ENCODE results near the gene CRYM. TPM values are rescaled to one million over a fixed set of nuclear protein-coding genes. Genes with fewer than 3 reads are reported as not detected.

CRYM gene
- total and polyA plus RNA-seq, 2 experiments from 2014 or later: not detected

DNA sequence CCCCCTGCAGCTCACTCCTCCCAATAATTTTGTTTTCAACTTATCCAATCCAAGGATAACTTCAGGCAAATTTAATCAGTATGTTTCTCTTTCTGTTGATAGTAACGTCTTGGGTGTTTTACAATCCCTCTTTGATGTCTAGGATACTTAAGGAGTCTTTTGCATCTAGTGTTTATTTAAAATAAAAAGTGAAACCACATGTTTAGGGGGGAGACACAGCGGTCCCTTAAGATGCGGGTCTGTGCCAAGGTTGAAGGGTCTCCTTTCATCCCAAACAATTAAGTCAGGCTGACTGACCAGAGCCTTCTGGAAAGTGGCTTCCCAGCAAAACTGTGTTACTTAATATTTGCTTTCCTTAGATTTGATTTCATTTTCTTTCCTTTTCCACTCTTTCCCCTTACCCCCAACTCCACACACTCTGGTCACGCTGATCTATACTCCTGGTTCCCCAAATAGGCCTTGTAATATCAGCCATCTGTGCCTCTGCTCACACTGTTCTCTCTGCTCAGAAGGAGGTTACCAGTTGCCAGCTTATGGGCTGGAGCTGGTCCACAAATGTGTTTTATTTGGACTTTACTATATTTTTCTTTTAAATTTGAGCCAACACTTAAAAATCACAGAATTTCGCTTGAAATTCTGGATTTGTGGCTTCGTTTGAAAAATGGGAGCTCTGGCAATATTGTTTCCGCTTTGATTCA is 33.4 kb downstream of the CRYM start:
- no peak for DNase-seq (ENCODE audit: low read depth in 1 of 2, low spot score in 1 of 2)
- no peaks in the 10 kb centered on the region for H3K9me3 ChIP-seq (ENCODE audit: low read depth)
- no peak overlapping the region for H3K4me3 ChIP-seq
- H3K27me3 ChIP-seq: no peaks in the 10 kb centered on the region
- TF ChIP-seq CTCF (IDR thresholded peaks at IDR 0.05; ENCODE audit: low read depth, low read length): no peak
- H3K4me1 ChIP-seq (ENCODE audit: low read depth): no peaks in the 10 kb centered on the region
- H3K36me3 ChIP-seq: no peaks in the 10 kb centered on the region
- no peak overlapping the region for H3K27ac ChIP-seq

DNA sequence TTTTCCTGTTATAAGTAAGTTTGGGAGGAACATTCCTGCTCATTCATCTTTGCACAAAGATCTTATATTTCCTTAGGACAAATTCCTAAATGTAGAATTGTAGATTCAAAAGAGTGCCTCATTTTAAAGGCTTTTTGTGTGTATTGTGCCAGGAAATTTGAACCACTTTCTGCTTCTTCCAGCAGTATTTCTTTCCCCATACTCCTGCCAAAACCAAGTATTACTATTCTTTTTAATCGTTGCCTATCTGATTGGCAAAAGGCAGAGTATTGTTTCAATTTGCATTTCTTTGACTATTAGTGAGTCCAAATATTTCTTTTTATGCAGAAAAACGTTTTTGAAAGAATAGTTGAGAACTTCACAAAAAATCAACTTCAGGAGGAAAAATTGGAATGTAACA is 35.3 kb downstream of the CRYM start:
- peak in 1 of 2 donors; percentile 46 for DNase-seq (ENCODE audit: low read depth in 1 of 2, low spot score in 1 of 2)
- Histone ChIP-seq H3K27ac (no peak overlapping the region), H3K4me1 (ENCODE audit: low read depth) (no peaks in the 10 kb centered on the region), H3K27me3 (no peaks in the 10 kb centered on the region), H3K4me3 (no peak overlapping the region), H3K36me3 (no peaks in the 10 kb centered on the region), H3K9me3 (ENCODE audit: low read depth) (no peaks in the 10 kb centered on the region)
- TF ChIP-seq CTCF (IDR thresholded peaks at IDR 0.05; ENCODE audit: low read depth, low read length): no peak

- no peak for DNase-seq (ENCODE audit: low read depth in 1 of 2, low spot score in 1 of 2)
- no peak overlapping the region for H3K27ac ChIP-seq
- H3K36me3 ChIP-seq: no peaks in the 10 kb centered on the region
- H3K4me1 ChIP-seq (ENCODE audit: low read depth): no peaks in the 10 kb centered on the region
- no peak for TF ChIP-seq CTCF (IDR thresholded peaks at IDR 0.05; ENCODE audit: low read depth, low read length)
- no peaks in the 10 kb centered on the region for H3K27me3 ChIP-seq
- no peak overlapping the region for H3K4me3 ChIP-seq
- no peaks in the 10 kb centered on the region for H3K9me3 ChIP-seq (ENCODE audit: low read depth)
Measured at GRCh38 chr16:21239646-21240045, 38.4 kb downstream of the CRYM start.

- DNase-seq (ENCODE audit: low read depth in 1 of 2, low spot score in 1 of 2): no peak
- Histone ChIP-seq H3K4me3 (no peak overlapping the region), H3K9me3 (ENCODE audit: low read depth) (no peaks in the 10 kb centered on the region), H3K36me3 (no peaks in the 10 kb centered on the region), H3K27me3 (no peaks in the 10 kb centered on the region), H3K4me1 (ENCODE audit: low read depth) (no peaks in the 10 kb centered on the region), H3K27ac (no peak overlapping the region)
- no peak for TF ChIP-seq CTCF (IDR thresholded peaks at IDR 0.05; ENCODE audit: low read depth, low read length)
Measured at GRCh38 chr16:21236831-21237230, 41.3 kb downstream of the CRYM start.

GRCh38 chr16:21235199-21235585 is 42.9 kb downstream of the CRYM start:
- Histone ChIP-seq H3K4me3 (no peak overlapping the region), H3K36me3 (no peaks in the 10 kb centered on the region), H3K9me3 (ENCODE audit: low read depth) (no peaks in the 10 kb centered on the region), H3K27ac (no peak overlapping the region), H3K27me3 (no peaks in the 10 kb centered on the region), H3K4me1 (ENCODE audit: low read depth) (no peaks in the 10 kb centered on the region)
- no peak for TF ChIP-seq CTCF (IDR thresholded peaks at IDR 0.05; ENCODE audit: low read depth, low read length)
- no peak for DNase-seq (ENCODE audit: low read depth in 1 of 2, low spot score in 1 of 2)

Data from cardiac muscle cell (in vitro differentiated cells and primary cell).